DOHH2 (cell line): ENCODE data around the gene IGF1R.

ENCODE experiments used
- H3F3A ChIP-seq: fragments of 200-600 bp; sonication (generic), shearing (Covaris generic); 2 replicates; pipeline ENCODE4 v1.6.0; 2016; ENCODE audit warnings: antibody characterized with exemption, mild to moderate bottlenecking; ENCODE audit not compliant: control insufficient read depth, insufficient read depth
- H3K27ac ChIP-seq: fragments of 200-600 bp; sonication (generic); 2 replicates; pipeline ENCODE4 v1.5.1; 2014; ENCODE audit warnings: low read depth, mild to moderate bottlenecking, low read length, moderate library complexity
- H3K27me3 ChIP-seq: fragments of 200-600 bp; sonication (generic); 2 replicates; pipeline ENCODE4 v1.6.1; 2014; ENCODE audit warnings: mild to moderate bottlenecking, low read length, mixed read lengths; ENCODE audit not compliant: control insufficient read depth
- H3K36me3 ChIP-seq: fragments of 200-600 bp; sonication (generic); 2 replicates; pipeline ENCODE4 v1.6.1; 2014; ENCODE audit warnings: mild to moderate bottlenecking, low read length, moderate library complexity, mixed read lengths; ENCODE audit not compliant: control insufficient read depth
- H3K4me1 ChIP-seq: fragments of 200-600 bp; sonication (generic); 2 replicates; pipeline ENCODE4 v1.6.1; 2014; ENCODE audit warnings: mild to moderate bottlenecking, low read length, mixed read lengths; ENCODE audit not compliant: control insufficient read depth
- H3K4me2 ChIP-seq: fragments of 200-600 bp; sonication (generic); 2 replicates; pipeline ENCODE4 v1.6.0; 2014; ENCODE audit warnings: mild to moderate bottlenecking, low read length, moderate library complexity
- H3K4me3 ChIP-seq: fragments of 200-600 bp; sonication (generic); 2 replicates; pipeline ENCODE4 v1.5.1; 2014; ENCODE audit warnings: mild to moderate bottlenecking, low read length, mixed read lengths
- H3K79me2 ChIP-seq: fragments of 200-600 bp; sonication (generic); 2 replicates; pipeline ENCODE4 v1.6.1; 2014; ENCODE audit warnings: mild to moderate bottlenecking, low read length, mixed read lengths; ENCODE audit not compliant: control insufficient read depth
- H3K9me2 ChIP-seq: fragments of 200-600 bp; sonication (generic); replicated peaks from 2 replicates; pipeline ENCODE4 v1.6.1; 2014; ENCODE audit warnings: mild to moderate bottlenecking, low read length, mixed read lengths; ENCODE audit not compliant: control insufficient read depth
- H3K9me3 ChIP-seq: fragments of 200-600 bp; sonication (generic); 2 replicates; pipeline ENCODE4 v1.6.1; 2014; ENCODE audit warnings: antibody characterized with exemption, low read length, mixed read lengths; ENCODE audit not compliant: control insufficient read depth, insufficient read depth
- H4K20me1 ChIP-seq: fragments of 200-600 bp; sonication (generic); 2 replicates; pipeline ENCODE4 v1.6.0; 2014; ENCODE audit warnings: low read depth, mild to moderate bottlenecking, antibody characterized with exemption, low read length, moderate library complexity; ENCODE audit not compliant: control insufficient read depth, insufficient read depth
- EZH2phosphoT487 ChIP-seq: fragments of 200-600 bp; sonication (generic); IDR thresholded peaks from 2 replicates; pipeline ENCODE4 v1.6.1; 2017; ENCODE audit warnings: borderline replicate concordance, mild to moderate bottlenecking, antibody characterized with exemption, low read length, moderate library complexity, mixed read lengths
- TF ChIP-seq, protein P1 (sequence below): fragments of 200-600 bp; sonication (generic); IDR thresholded peaks from one replicate; pipeline ENCODE4 v1.5.1; 2014; ENCODE audit warnings: antibody characterized with exemption, mild to moderate bottlenecking, low read depth, low read length; ENCODE audit not compliant: poor library complexity, severe bottlenecking

The IGF1R gene

GRCh38 chr15:98760975-98761374, 112.6 kb downstream of the IGF1R start:
- Histone ChIP-seq H3K79me2 (no peaks in the 10 kb centered on the region), H3K9me3 (no peaks in the 10 kb centered on the region), H3K9me2 (no peaks in the 10 kb centered on the region), H3K27me3 (no peaks in the 10 kb centered on the region), H3K4me3 (no peak overlapping the region), H3K27ac (no peak overlapping the region), H3F3A (no peaks in the 10 kb centered on the region), H3K36me3 (no peaks in the 10 kb centered on the region), H4K20me1 (peaks cover 4% of the 10 kb centered on the region; the same call in 1 of the 2 replicates), H3K4me2 (no peak overlapping the region), H3K4me1 (peaks cover 3% of the 10 kb centered on the region; the same call in 1 of the 2 replicates)
- TF ChIP-seq, protein P1, sequence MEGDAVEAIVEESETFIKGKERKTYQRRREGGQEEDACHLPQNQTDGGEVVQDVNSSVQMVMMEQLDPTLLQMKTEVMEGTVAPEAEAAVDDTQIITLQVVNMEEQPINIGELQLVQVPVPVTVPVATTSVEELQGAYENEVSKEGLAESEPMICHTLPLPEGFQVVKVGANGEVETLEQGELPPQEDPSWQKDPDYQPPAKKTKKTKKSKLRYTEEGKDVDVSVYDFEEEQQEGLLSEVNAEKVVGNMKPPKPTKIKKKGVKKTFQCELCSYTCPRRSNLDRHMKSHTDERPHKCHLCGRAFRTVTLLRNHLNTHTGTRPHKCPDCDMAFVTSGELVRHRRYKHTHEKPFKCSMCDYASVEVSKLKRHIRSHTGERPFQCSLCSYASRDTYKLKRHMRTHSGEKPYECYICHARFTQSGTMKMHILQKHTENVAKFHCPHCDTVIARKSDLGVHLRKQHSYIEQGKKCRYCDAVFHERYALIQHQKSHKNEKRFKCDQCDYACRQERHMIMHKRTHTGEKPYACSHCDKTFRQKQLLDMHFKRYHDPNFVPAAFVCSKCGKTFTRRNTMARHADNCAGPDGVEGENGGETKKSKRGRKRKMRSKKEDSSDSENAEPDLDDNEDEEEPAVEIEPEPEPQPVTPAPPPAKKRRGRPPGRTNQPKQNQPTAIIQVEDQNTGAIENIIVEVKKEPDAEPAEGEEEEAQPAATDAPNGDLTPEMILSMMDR: no peak
- TF ChIP-seq EZH2phosphoT487: no peak

DNA sequence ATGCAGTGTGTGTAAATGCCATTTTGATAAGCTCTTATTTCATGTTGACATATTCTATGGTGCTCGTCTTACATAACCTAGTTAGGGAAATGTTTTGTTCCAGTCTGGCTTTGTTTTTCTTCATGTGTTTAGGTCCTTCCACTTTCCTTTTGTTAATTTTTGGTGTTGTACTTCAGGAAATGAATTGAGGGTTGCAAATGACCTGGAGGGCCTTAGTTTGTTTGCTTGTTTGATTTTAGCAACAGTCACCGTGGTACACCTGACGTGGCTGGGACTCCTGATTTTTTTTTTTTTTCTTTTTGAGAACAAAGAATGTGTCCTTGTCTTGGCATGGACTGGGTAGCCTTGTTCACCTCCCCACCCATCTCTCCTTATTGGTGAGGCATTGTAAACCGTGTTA, 114.8 kb downstream of the IGF1R start:
- H3K36me3 ChIP-seq: no peaks in the 10 kb centered on the region
- no peak for TF ChIP-seq EZH2phosphoT487
- TF ChIP-seq, protein P1: no peak
- no peaks in the 10 kb centered on the region for H3K9me2 ChIP-seq
- no peaks in the 10 kb centered on the region for H3K27me3 ChIP-seq
- H3F3A ChIP-seq: no peaks in the 10 kb centered on the region
- peaks cover 3% of the 10 kb centered on the region; the same call in 1 of the 2 replicates for H3K4me1 ChIP-seq
- no peak overlapping the region for H3K27ac ChIP-seq
- no peaks in the 10 kb centered on the region for H3K9me3 ChIP-seq
- H3K4me2 ChIP-seq: no peak overlapping the region
- peaks cover 7% of the 10 kb centered on the region; the same call in 1 of the 2 replicates for H4K20me1 ChIP-seq
- 0 out of 2 replicates have a peak, but pooled peaks cover 3% of the 10 kb centered on the region for H3K79me2 ChIP-seq
- H3K4me3 ChIP-seq: no peak overlapping the region

GRCh38 chr15:98764291-98764690, 116.0 kb downstream of the IGF1R start:
- H4K20me1 ChIP-seq: peaks cover 10% of the 10 kb centered on the region; the same call in 1 of the 2 replicates
- no peak overlapping the region for H3K4me2 ChIP-seq
- peaks cover 3% of the 10 kb centered on the region; the same call in 1 of the 2 replicates for H3K4me1 ChIP-seq
- no peaks in the 10 kb centered on the region for H3K9me3 ChIP-seq
- 0 out of 2 replicates have a peak, but pooled peaks cover 3% of the 10 kb centered on the region for H3K79me2 ChIP-seq
- no peaks in the 10 kb centered on the region for H3K36me3 ChIP-seq
- no peaks in the 10 kb centered on the region for H3K27me3 ChIP-seq
- H3K4me3 ChIP-seq: no peak overlapping the region
- no peak overlapping the region for H3K27ac ChIP-seq
- H3F3A ChIP-seq: no peaks in the 10 kb centered on the region
- TF ChIP-seq EZH2phosphoT487: no peak
- TF ChIP-seq, protein P1: no peak
- no peaks in the 10 kb centered on the region for H3K9me2 ChIP-seq
